Mesendoderm (in vitro differentiated cells): Measurements from ENCODE around the gene TSEN2.

Source experiments
- DNase-seq: peaks from one replicate; pipeline ENCODE4 v3.0.0; 2013
- H2AK5ac ChIP-seq: 2 replicates; pipeline ENCODE4 v1.6.1; 2013; ENCODE audit warnings: low read length, inconsistent platforms
- H2BK120ac ChIP-seq: 2 replicates; pipeline ENCODE4 v1.6.1; 2013; ENCODE audit warnings: low read depth, mild to moderate bottlenecking, low read length, moderate library complexity, mixed read lengths
- H2BK15ac ChIP-seq: replicated peaks from 2 replicates; pipeline ENCODE4 v1.6.1; 2013; ENCODE audit warnings: low read depth, mild to moderate bottlenecking, moderate library complexity
- H2BK5ac ChIP-seq: 2 replicates; pipeline ENCODE4 v1.6.1; 2013; ENCODE audit warnings: low read length, inconsistent platforms
- H3K18ac ChIP-seq: 2 replicates; pipeline ENCODE4 v1.6.1; 2013; ENCODE audit warnings: mild to moderate bottlenecking, low read length, mixed read lengths
- H3K23ac ChIP-seq: one replicate; pipeline ENCODE4 v1.6.1; 2013; ENCODE audit warnings: low read length
- H3K27ac ChIP-seq: 2 replicates; pipeline ENCODE4 v1.5.1; 2013; ENCODE audit warnings: low read depth, mild to moderate bottlenecking, inconsistent platforms, low read length, moderate library complexity
- H3K27me3 ChIP-seq: 2 replicates; pipeline ENCODE4 v1.6.1; 2013; ENCODE audit warnings: low read length, control low read depth, mild to moderate bottlenecking, inconsistent platforms; ENCODE audit not compliant: insufficient read depth, poor library complexity
- H3K36me3 ChIP-seq: 2 replicates; pipeline ENCODE4 v1.6.1; 2013; ENCODE audit warnings: low read length, inconsistent platforms; ENCODE audit not compliant: control insufficient read depth, insufficient read depth
- H3K4ac ChIP-seq: one replicate; pipeline ENCODE4 v1.6.1; 2013; ENCODE audit warnings: low read depth, mild to moderate bottlenecking, low read length, moderate library complexity
- H3K4me1 ChIP-seq: 2 replicates; pipeline ENCODE4 v1.6.1; 2013; ENCODE audit warnings: low read depth, low read length, inconsistent platforms; ENCODE audit not compliant: control insufficient read depth
- H3K4me2 ChIP-seq: 2 replicates; pipeline ENCODE4 v1.6.1; 2013; ENCODE audit warnings: low read length
- H3K4me3 ChIP-seq: 2 replicates; pipeline ENCODE4 v1.5.1; 2013; ENCODE audit warnings: mild to moderate bottlenecking, low read length
- H3K56ac ChIP-seq: one replicate; pipeline ENCODE4 v1.6.1; 2013; ENCODE audit warnings: low read length
- H3K79me1 ChIP-seq: 2 replicates; pipeline ENCODE4 v1.6.1; 2013; ENCODE audit warnings: low read length, inconsistent platforms
- H3K79me2 ChIP-seq: 2 replicates; pipeline ENCODE4 v1.6.1; 2013; ENCODE audit warnings: mild to moderate bottlenecking, low read length; ENCODE audit not compliant: control insufficient read depth, insufficient read depth
- H3K9ac ChIP-seq: 2 replicates; pipeline ENCODE4 v1.6.1; 2013; ENCODE audit warnings: low read length, inconsistent platforms
- H4K5ac ChIP-seq: one replicate; pipeline ENCODE4 v1.6.1; 2013; ENCODE audit warnings: low read length
- H4K8ac ChIP-seq: one replicate; pipeline ENCODE4 v1.6.1; 2013; ENCODE audit warnings: low read depth, mild to moderate bottlenecking, control low read depth, low read length, moderate library complexity
- WGBS: extraction: QIAGEN DNeasy Blood & Tissue Kit; methylation state at CpG from one replicate; pipeline ENCODE4 v1.1.7; 2013; ENCODE audit warnings: low lambda C conversion rate, missing lambda C conversion rate; ENCODE audit not compliant: insufficient coverage; ENCODE audit errors: extremely low coverage; 5-methylcytosine and 5-hydroxymethylcytosine counted together

The TSEN2 gene

GRCh38 chr3:12556314-12556689 is 72.0 kb downstream of the TSEN2 start:
- peak overlapping the region; percentile 61 for H3K18ac ChIP-seq
- no CpG with 5 or more reads among the region's 8 CpGs for WGBS
- no peaks in the 10 kb centered on the region for H3K27me3 ChIP-seq
- H4K5ac ChIP-seq = no peak overlapping the region
- no peak overlapping the region for H2BK120ac ChIP-seq
- H3K4me2 ChIP-seq = peak overlapping the region; percentile 82
- no peak overlapping the region for H3K27ac ChIP-seq
- peak overlapping the region; percentile 79 for H3K4me3 ChIP-seq
- no peak overlapping the region for H2BK5ac ChIP-seq
- H2AK5ac ChIP-seq = no peak overlapping the region
- peak overlapping the region; percentile 87 for H3K56ac ChIP-seq
- no peak overlapping the region for H3K23ac ChIP-seq
- H3K4me1 ChIP-seq = peaks cover 2% of the 10 kb centered on the region
- no peak overlapping the region for H2BK15ac ChIP-seq
- H4K8ac ChIP-seq = peak overlapping the region; percentile 93
- H3K79me1 ChIP-seq = peaks cover 8% of the 10 kb centered on the region
- no peak for DNase-seq
- no peak overlapping the region for H3K4ac ChIP-seq
- H3K9ac ChIP-seq = peak overlapping the region; percentile 80
- H3K36me3 ChIP-seq = no peaks in the 10 kb centered on the region
- peaks cover 36% of the 10 kb centered on the region for H3K79me2 ChIP-seq

DNA sequence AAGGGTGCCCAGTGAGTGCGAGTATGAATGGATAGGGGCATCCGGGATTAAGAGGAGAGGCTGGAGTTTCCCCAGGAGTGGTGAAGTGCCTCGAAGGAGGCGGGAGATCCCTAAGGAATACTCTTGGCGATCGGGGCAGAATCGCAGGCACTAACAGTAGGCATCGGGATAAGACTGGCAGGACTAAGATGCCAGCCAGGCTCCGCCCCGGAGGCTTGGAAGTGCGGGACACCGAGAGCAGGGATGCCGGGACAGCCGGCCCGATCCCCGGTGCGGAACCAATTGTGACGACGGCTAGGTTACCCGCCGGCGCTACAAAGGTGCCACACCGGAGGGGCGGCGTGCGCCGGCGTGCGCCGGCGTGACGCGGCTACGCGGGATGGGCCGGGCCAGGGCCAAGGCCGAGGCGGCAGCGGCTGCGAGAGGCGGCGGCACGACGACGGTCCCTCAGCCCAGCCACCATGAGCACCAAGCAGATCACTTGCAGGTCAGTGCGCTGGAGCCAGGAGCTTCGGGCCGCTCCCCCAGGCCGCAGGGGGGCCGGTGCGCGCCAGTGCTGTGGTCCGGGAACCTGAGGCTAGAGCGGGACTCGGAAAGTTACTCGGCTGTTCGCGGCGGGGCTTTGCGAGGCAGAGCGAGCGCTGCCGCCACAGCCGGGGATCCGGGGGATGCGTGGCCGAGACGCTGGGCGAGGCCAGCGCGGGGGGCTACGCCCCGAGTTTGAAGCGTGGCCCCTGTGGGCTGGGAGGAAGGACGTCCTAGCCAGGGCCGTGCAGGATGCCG is 72.6 kb downstream of the TSEN2 start, which contains the start of gene MKRN2:
MKRN2 (plus strand) TSS at position 398 of the 783 bp plus-strand sequence; CDS start at position 462, 64 bp downstream.
- Histone ChIP-seq H2AK5ac (no peak within 1 kb of the TSS), H3K18ac (peak within 1 kb of the TSS; percentile 61), H3K4ac (no peak within 1 kb of the TSS), H3K79me2 (peaks cover 42% of the 10 kb centered on the region), H2BK120ac (no peak within 1 kb of the TSS), H3K9ac (peak within 1 kb of the TSS; percentile 90), H3K36me3 (no peaks in the 10 kb centered on the region), H4K8ac (peak within 1 kb of the TSS; percentile 93), H2BK5ac (no peak within 1 kb of the TSS), H3K79me1 (peaks cover 8% of the 10 kb centered on the region), H3K4me1 (peaks cover 2% of the 10 kb centered on the region), H2BK15ac (no peak within 1 kb of the TSS), H3K56ac (peak within 1 kb of the TSS; percentile 98), H3K27me3 (no peaks in the 10 kb centered on the region), H3K27ac (peak within 1 kb of the TSS; percentile 93), H3K23ac (no peak within 1 kb of the TSS), H3K4me3 (peak within 1 kb of the TSS; percentile 84), H3K4me2 (peak within 1 kb of the TSS; percentile 82), H4K5ac (no peak within 1 kb of the TSS)
- peak; percentile 91 for DNase-seq
- no CpG with 5 or more reads among the region's 77 CpGs for WGBS

GRCh38 chr3:12557473-12558100 is 73.3 kb downstream of the TSEN2 start:
- peak overlapping the region; percentile 93 for H3K27ac ChIP-seq
- no peak for DNase-seq
- H2AK5ac ChIP-seq = no peak overlapping the region

GRCh38 chr3:12558706-12559105 is 74.4 kb downstream of the TSEN2 start:
- no peak overlapping the region for H2BK5ac ChIP-seq
- no peak overlapping the region for H3K18ac ChIP-seq
- WGBS = no CpG with 5 or more reads among the region's 4 CpGs
- no peak overlapping the region for H2BK120ac ChIP-seq
- H3K79me2 ChIP-seq = peaks cover 54% of the 10 kb centered on the region
- H3K4ac ChIP-seq = no peak overlapping the region
- H3K4me2 ChIP-seq = no peak overlapping the region
- no peaks in the 10 kb centered on the region for H3K36me3 ChIP-seq
- H3K4me1 ChIP-seq = peaks cover 2% of the 10 kb centered on the region
- peaks cover 10% of the 10 kb centered on the region for H3K79me1 ChIP-seq
- H4K8ac ChIP-seq = no peak overlapping the region
- H3K23ac ChIP-seq = peak overlapping the region; percentile 7
- peak overlapping the region; percentile 8 for H3K9ac ChIP-seq
- H3K56ac ChIP-seq = no peak overlapping the region
- no peak overlapping the region for H3K27ac ChIP-seq
- no peaks in the 10 kb centered on the region for H3K27me3 ChIP-seq
- DNase-seq = peak; percentile 28
- no peak overlapping the region for H4K5ac ChIP-seq
- no peak overlapping the region for H2BK15ac ChIP-seq
- H2AK5ac ChIP-seq = no peak overlapping the region
- no peak overlapping the region for H3K4me3 ChIP-seq

More at GRCh38 chr3:12557473-12558100, 73.3 kb downstream of the TSEN2 start:
- Histone ChIP-seq H3K79me2 (peaks cover 48% of the 10 kb centered on the region), H3K27me3 (no peaks in the 10 kb centered on the region), H3K4ac (no peak overlapping the region), H3K18ac (peak overlapping the region; percentile 45), H2BK15ac (no peak overlapping the region), H3K9ac (peak overlapping the region; percentile 90), H3K56ac (peak overlapping the region; percentile 98), H3K79me1 (peaks cover 10% of the 10 kb centered on the region), H3K4me2 (peak overlapping the region; percentile 63), H3K4me3 (peak overlapping the region; percentile 84), H3K23ac (no peak overlapping the region), H4K5ac (no peak overlapping the region), H3K36me3 (no peaks in the 10 kb centered on the region), H4K8ac (no peak overlapping the region), H2BK120ac (no peak overlapping the region), H3K4me1 (peaks cover 2% of the 10 kb centered on the region), H2BK5ac (no peak overlapping the region)
- WGBS = no CpG with 5 or more reads among the region's 18 CpGs

GRCh38 chr3:12559520-12559919 is 75.2 kb downstream of the TSEN2 start:
- H3K36me3 ChIP-seq = no peaks in the 10 kb centered on the region
- H3K9ac ChIP-seq = no peak overlapping the region
- no peak overlapping the region for H3K23ac ChIP-seq
- no peak overlapping the region for H3K4me3 ChIP-seq
- no peak overlapping the region for H3K4me2 ChIP-seq
- no peak overlapping the region for H3K27ac ChIP-seq
- H3K79me2 ChIP-seq = peaks cover 56% of the 10 kb centered on the region
- H3K27me3 ChIP-seq = no peaks in the 10 kb centered on the region
- H2BK5ac ChIP-seq = no peak overlapping the region
- no peak overlapping the region for H3K18ac ChIP-seq
- H3K4me1 ChIP-seq = peaks cover 2% of the 10 kb centered on the region
- H3K79me1 ChIP-seq = peaks cover 10% of the 10 kb centered on the region
- H4K8ac ChIP-seq = no peak overlapping the region
- H4K5ac ChIP-seq = no peak overlapping the region
- no peak overlapping the region for H2BK15ac ChIP-seq
- H2BK120ac ChIP-seq = no peak overlapping the region
- no peak for DNase-seq
- H3K56ac ChIP-seq = no peak overlapping the region
- H3K4ac ChIP-seq = no peak overlapping the region
- WGBS = no CpG with 5 or more reads among the region's 3 CpGs
- no peak overlapping the region for H2AK5ac ChIP-seq
